ENCODE results near the gene PRKCZ. TPM values are rescaled to one million over a fixed set of nuclear protein-coding genes. Genes with fewer than 3 reads are reported as not detected.

The PRKCZ gene
- total and polyA plus RNA-seq, 4 donors: 4.8 to 9.9 (median 8.4) TPM

- H3K27ac ChIP-seq (ENCODE audit: low read depth in 1 of 2, low read length in 2 of 2): no peak overlapping the region
- DNase-seq (ENCODE audit: low spot score): no peak
- H3K4me3 ChIP-seq (ENCODE audit: low read depth in 1 of 3, low read length in 3 of 3): no peak overlapping the region
These were observed 150.2 kb downstream of the PRKCZ start for GRCh38 chr1:2200308-2200943.

GRCh38 chr1:2201062-2201461 lies 150.9 kb downstream of the PRKCZ start:
- DNase-seq (ENCODE audit: low spot score): no peak
- H3K4me1 ChIP-seq (ENCODE audit: control insufficient read depth in 4 of 4, insufficient read depth in 4 of 4, low read length in 3 of 4): peaks cover 9 to 31% (median 18%) of the 10 kb centered on the region in 4 donors
- H3K27me3 ChIP-seq (ENCODE audit: control insufficient read depth in 4 of 4, insufficient read depth in 4 of 4, low read length in 3 of 4): no peaks in the 10 kb centered on the region
- H3K27ac ChIP-seq (ENCODE audit: low read depth in 1 of 2, low read length in 2 of 2): no peak overlapping the region
- WGBS: 94% methylated on average over 14 of the region's 14 CpGs
- H3K9me3 ChIP-seq (ENCODE audit: control insufficient read depth in 4 of 4, low read length in 3 of 4): no peaks in the 10 kb centered on the region
- H3K9ac ChIP-seq (ENCODE audit: low read depth in 1 of 2, low read length in 2 of 2): no peak overlapping the region
- TF ChIP-seq NR2F2 (IDR thresholded peaks at IDR 0.05) (no peak), JUND (IDR thresholded peaks at IDR 0.05) (no peak), CTCF (IDR thresholded peaks at IDR 0.05; ENCODE audit: low read depth, low read length, missing input control) (no peak), YY1 (IDR thresholded peaks at IDR 0.05) (no peak), HNF4G (IDR thresholded peaks at IDR 0.05) (no peak), RXRA (IDR thresholded peaks at IDR 0.05) (no peak), SP1 (IDR thresholded peaks at IDR 0.05) (no peak), RAD21 (IDR thresholded peaks at IDR 0.05) (no peak), TAF1 (conservative IDR thresholded peaks at IDR 0.05) (no peak), GABPA (IDR thresholded peaks at IDR 0.05 in 1 of 2, conservative IDR thresholded peaks at IDR 0.05 in 1 of 2) (no peak)
- TF ChIP-seq, protein P1, sequence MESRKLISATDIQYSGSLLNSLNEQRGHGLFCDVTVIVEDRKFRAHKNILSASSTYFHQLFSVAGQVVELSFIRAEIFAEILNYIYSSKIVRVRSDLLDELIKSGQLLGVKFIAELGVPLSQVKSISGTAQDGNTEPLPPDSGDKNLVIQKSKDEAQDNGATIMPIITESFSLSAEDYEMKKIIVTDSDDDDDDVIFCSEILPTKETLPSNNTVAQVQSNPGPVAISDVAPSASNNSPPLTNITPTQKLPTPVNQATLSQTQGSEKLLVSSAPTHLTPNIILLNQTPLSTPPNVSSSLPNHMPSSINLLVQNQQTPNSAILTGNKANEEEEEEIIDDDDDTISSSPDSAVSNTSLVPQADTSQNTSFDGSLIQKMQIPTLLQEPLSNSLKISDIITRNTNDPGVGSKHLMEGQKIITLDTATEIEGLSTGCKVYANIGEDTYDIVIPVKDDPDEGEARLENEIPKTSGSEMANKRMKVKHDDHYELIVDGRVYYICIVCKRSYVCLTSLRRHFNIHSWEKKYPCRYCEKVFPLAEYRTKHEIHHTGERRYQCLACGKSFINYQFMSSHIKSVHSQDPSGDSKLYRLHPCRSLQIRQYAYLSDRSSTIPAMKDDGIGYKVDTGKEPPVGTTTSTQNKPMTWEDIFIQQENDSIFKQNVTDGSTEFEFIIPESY (IDR thresholded peaks at IDR 0.05): no peak
- TF ChIP-seq, protein P2, sequence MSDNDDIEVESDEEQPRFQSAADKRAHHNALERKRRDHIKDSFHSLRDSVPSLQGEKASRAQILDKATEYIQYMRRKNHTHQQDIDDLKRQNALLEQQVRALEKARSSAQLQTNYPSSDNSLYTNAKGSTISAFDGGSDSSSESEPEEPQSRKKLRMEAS (IDR thresholded peaks at IDR 0.05): no peak
- TF ChIP-seq, protein P3, sequence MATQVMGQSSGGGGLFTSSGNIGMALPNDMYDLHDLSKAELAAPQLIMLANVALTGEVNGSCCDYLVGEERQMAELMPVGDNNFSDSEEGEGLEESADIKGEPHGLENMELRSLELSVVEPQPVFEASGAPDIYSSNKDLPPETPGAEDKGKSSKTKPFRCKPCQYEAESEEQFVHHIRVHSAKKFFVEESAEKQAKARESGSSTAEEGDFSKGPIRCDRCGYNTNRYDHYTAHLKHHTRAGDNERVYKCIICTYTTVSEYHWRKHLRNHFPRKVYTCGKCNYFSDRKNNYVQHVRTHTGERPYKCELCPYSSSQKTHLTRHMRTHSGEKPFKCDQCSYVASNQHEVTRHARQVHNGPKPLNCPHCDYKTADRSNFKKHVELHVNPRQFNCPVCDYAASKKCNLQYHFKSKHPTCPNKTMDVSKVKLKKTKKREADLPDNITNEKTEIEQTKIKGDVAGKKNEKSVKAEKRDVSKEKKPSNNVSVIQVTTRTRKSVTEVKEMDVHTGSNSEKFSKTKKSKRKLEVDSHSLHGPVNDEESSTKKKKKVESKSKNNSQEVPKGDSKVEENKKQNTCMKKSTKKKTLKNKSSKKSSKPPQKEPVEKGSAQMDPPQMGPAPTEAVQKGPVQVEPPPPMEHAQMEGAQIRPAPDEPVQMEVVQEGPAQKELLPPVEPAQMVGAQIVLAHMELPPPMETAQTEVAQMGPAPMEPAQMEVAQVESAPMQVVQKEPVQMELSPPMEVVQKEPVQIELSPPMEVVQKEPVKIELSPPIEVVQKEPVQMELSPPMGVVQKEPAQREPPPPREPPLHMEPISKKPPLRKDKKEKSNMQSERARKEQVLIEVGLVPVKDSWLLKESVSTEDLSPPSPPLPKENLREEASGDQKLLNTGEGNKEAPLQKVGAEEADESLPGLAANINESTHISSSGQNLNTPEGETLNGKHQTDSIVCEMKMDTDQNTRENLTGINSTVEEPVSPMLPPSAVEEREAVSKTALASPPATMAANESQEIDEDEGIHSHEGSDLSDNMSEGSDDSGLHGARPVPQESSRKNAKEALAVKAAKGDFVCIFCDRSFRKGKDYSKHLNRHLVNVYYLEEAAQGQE (IDR thresholded peaks at IDR 0.05): no peak
- no peak overlapping the region for H3K4me3 ChIP-seq (ENCODE audit: low read depth in 1 of 3, low read length in 3 of 3)
- H3K36me3 ChIP-seq (ENCODE audit: control insufficient read depth in 4 of 4, insufficient read depth in 3 of 4, low read depth in 1 of 4, low read length in 3 of 4): no peaks in the 10 kb centered on the region

More at GRCh38 chr1:2200308-2200943, 150.2 kb downstream of the PRKCZ start:
- no peaks in the 10 kb centered on the region for H3K27me3 ChIP-seq (ENCODE audit: control insufficient read depth in 4 of 4, insufficient read depth in 4 of 4, low read length in 3 of 4)
- TF ChIP-seq RXRA (IDR thresholded peaks at IDR 0.05) (no peak), SP1 (IDR thresholded peaks at IDR 0.05) (no peak)
- TF ChIP-seq, protein P2 (IDR thresholded peaks at IDR 0.05): no peak
- TF ChIP-seq, protein P1 (IDR thresholded peaks at IDR 0.05): no peak
- no peak overlapping the region for H3K9ac ChIP-seq (ENCODE audit: low read depth in 1 of 2, low read length in 2 of 2)
- no peaks in the 10 kb centered on the region for H3K9me3 ChIP-seq (ENCODE audit: control insufficient read depth in 4 of 4, low read length in 3 of 4)
- WGBS: 91% methylated on average over 21 of the region's 21 CpGs
- H3K36me3 ChIP-seq (ENCODE audit: control insufficient read depth in 4 of 4, insufficient read depth in 3 of 4, low read depth in 1 of 4, low read length in 3 of 4): no peaks in the 10 kb centered on the region
- peaks cover 5 to 27% (median 13%) of the 10 kb centered on the region in 4 donors for H3K4me1 ChIP-seq (ENCODE audit: control insufficient read depth in 4 of 4, insufficient read depth in 4 of 4, low read length in 3 of 4)
